ENCODE data around the gene HSBP1L1.

The HSBP1L1 gene

GRCh38 chr18:79940126-79940813 is 24.2 kb upstream of the HSBP1L1 start:
- Histone ChIP-seq H3K9me3 (ENCODE audit: control insufficient read depth, low read length) (peaks cover 8% of the 10 kb centered on the region), H3K4me1 (ENCODE audit: control insufficient read depth, insufficient read depth, low read length, poor library complexity, severe bottlenecking) (no peaks in the 10 kb centered on the region), H3K4me3 (ENCODE audit: extremely low read depth, insufficient read depth, low read length, poor library complexity, severe bottlenecking) (no peak overlapping the region), H3K27ac (ENCODE audit: low read depth, low read length, severe bottlenecking) (no peak overlapping the region), H3K36me3 (ENCODE audit: control insufficient read depth, insufficient read depth, low read length) (peaks cover 63% of the 10 kb centered on the region)
- WGBS, 2 experiments (ENCODE audit: insufficient coverage in 2 of 2) = 94 to 96% methylated on average over 10 to 14 of the region's 18 CpGs

- no peaks in the 10 kb centered on the region for H3K4me1 ChIP-seq (ENCODE audit: control insufficient read depth, insufficient read depth, low read length, poor library complexity, severe bottlenecking)
- H3K4me3 ChIP-seq (ENCODE audit: extremely low read depth, insufficient read depth, low read length, poor library complexity, severe bottlenecking) = no peak overlapping the region
- no peak overlapping the region for H3K27ac ChIP-seq (ENCODE audit: low read depth, low read length, severe bottlenecking)
- H3K9me3 ChIP-seq (ENCODE audit: control insufficient read depth, low read length) = peaks cover 8% of the 10 kb centered on the region
- WGBS, 2 experiments (ENCODE audit: insufficient coverage in 2 of 2) = 92 to 94% methylated on average over 13 to 16 of the region's 17 CpGs
- peaks cover 57% of the 10 kb centered on the region for H3K36me3 ChIP-seq (ENCODE audit: control insufficient read depth, insufficient read depth, low read length)
Observed at GRCh38 chr18:79940814-79941472, 23.5 kb upstream of the HSBP1L1 start.

- peaks cover 51% of the 10 kb centered on the region for H3K36me3 ChIP-seq (ENCODE audit: control insufficient read depth, insufficient read depth, low read length)
- WGBS, 2 experiments (ENCODE audit: insufficient coverage in 2 of 2) = 93% methylated on average over 11 to 16 of the region's 16 CpGs
- no peak overlapping the region for H3K4me3 ChIP-seq (ENCODE audit: extremely low read depth, insufficient read depth, low read length, poor library complexity, severe bottlenecking)
- H3K27ac ChIP-seq (ENCODE audit: low read depth, low read length, severe bottlenecking) = no peak overlapping the region
- H3K4me1 ChIP-seq (ENCODE audit: control insufficient read depth, insufficient read depth, low read length, poor library complexity, severe bottlenecking) = no peaks in the 10 kb centered on the region
- peaks cover 4% of the 10 kb centered on the region for H3K9me3 ChIP-seq (ENCODE audit: control insufficient read depth, low read length)
Observed at GRCh38 chr18:79941473-79942119, 22.8 kb upstream of the HSBP1L1 start.

GRCh38 chr18:79942211-79942610 is 22.2 kb upstream of the HSBP1L1 start:
- peaks cover 4% of the 10 kb centered on the region for H3K9me3 ChIP-seq (ENCODE audit: control insufficient read depth, low read length)
- H3K4me3 ChIP-seq (ENCODE audit: extremely low read depth, insufficient read depth, low read length, poor library complexity, severe bottlenecking) = no peak overlapping the region
- H3K27ac ChIP-seq (ENCODE audit: low read depth, low read length, severe bottlenecking) = no peak overlapping the region
- no peaks in the 10 kb centered on the region for H3K4me1 ChIP-seq (ENCODE audit: control insufficient read depth, insufficient read depth, low read length, poor library complexity, severe bottlenecking)
- H3K36me3 ChIP-seq (ENCODE audit: control insufficient read depth, insufficient read depth, low read length) = peaks cover 52% of the 10 kb centered on the region
- WGBS, 2 experiments (ENCODE audit: insufficient coverage in 2 of 2) = 88 to 99% methylated on average over 6 to 7 of the region's 7 CpGs

GRCh38 chr18:79942786-79943607 is 21.4 kb upstream of the HSBP1L1 start:
- Histone ChIP-seq H3K9me3 (ENCODE audit: control insufficient read depth, low read length) (no peaks in the 10 kb centered on the region), H3K4me3 (ENCODE audit: extremely low read depth, insufficient read depth, low read length, poor library complexity, severe bottlenecking) (no peak overlapping the region), H3K4me1 (ENCODE audit: control insufficient read depth, insufficient read depth, low read length, poor library complexity, severe bottlenecking) (no peaks in the 10 kb centered on the region), H3K27ac (ENCODE audit: low read depth, low read length, severe bottlenecking) (no peak overlapping the region), H3K36me3 (ENCODE audit: control insufficient read depth, insufficient read depth, low read length) (peaks cover 48% of the 10 kb centered on the region)
- 93 to 94% methylated on average over 28 to 30 of the region's 31 CpGs for WGBS, 2 experiments (ENCODE audit: insufficient coverage in 2 of 2)

- peaks cover 2% of the 10 kb centered on the region for H3K4me1 ChIP-seq (ENCODE audit: control insufficient read depth, insufficient read depth, low read length, poor library complexity, severe bottlenecking)
- 92 to 97% methylated on average over 9 to 12 of the region's 20 CpGs for WGBS, 2 experiments (ENCODE audit: insufficient coverage in 2 of 2)
- H3K36me3 ChIP-seq (ENCODE audit: control insufficient read depth, insufficient read depth, low read length) = peaks cover 45% of the 10 kb centered on the region
- H3K27ac ChIP-seq (ENCODE audit: low read depth, low read length, severe bottlenecking) = no peak overlapping the region
- no peak overlapping the region for H3K4me3 ChIP-seq (ENCODE audit: extremely low read depth, insufficient read depth, low read length, poor library complexity, severe bottlenecking)
- H3K9me3 ChIP-seq (ENCODE audit: control insufficient read depth, low read length) = no peaks in the 10 kb centered on the region
Observed at GRCh38 chr18:79943608-79944125, 20.8 kb upstream of the HSBP1L1 start.

- WGBS, 2 experiments (ENCODE audit: insufficient coverage in 2 of 2) = 79 to 86% methylated on average over 9 to 10 of the region's 11 CpGs
- no peak overlapping the region for H3K4me3 ChIP-seq (ENCODE audit: extremely low read depth, insufficient read depth, low read length, poor library complexity, severe bottlenecking)
- no peak overlapping the region for H3K27ac ChIP-seq (ENCODE audit: low read depth, low read length, severe bottlenecking)
- H3K36me3 ChIP-seq (ENCODE audit: control insufficient read depth, insufficient read depth, low read length) = peaks cover 49% of the 10 kb centered on the region
- peaks cover 5% of the 10 kb centered on the region for H3K4me1 ChIP-seq (ENCODE audit: control insufficient read depth, insufficient read depth, low read length, poor library complexity, severe bottlenecking)
- H3K9me3 ChIP-seq (ENCODE audit: control insufficient read depth, low read length) = no peaks in the 10 kb centered on the region
Observed at GRCh38 chr18:79944126-79944731, 20.2 kb upstream of the HSBP1L1 start.

- no CpG with 5 or more reads among the region's 3 CpGs for WGBS, 2 experiments (ENCODE audit: insufficient coverage in 2 of 2)
- Histone ChIP-seq H3K4me1 (ENCODE audit: control insufficient read depth, insufficient read depth, low read length, poor library complexity, severe bottlenecking) (peaks cover 5% of the 10 kb centered on the region), H3K9me3 (ENCODE audit: control insufficient read depth, low read length) (no peaks in the 10 kb centered on the region), H3K36me3 (ENCODE audit: control insufficient read depth, insufficient read depth, low read length) (peaks cover 52% of the 10 kb centered on the region), H3K4me3 (ENCODE audit: extremely low read depth, insufficient read depth, low read length, poor library complexity, severe bottlenecking) (no peak overlapping the region), H3K27ac (ENCODE audit: low read depth, low read length, severe bottlenecking) (no peak overlapping the region)
Observed at GRCh38 chr18:79944746-79945117, 19.7 kb upstream of the HSBP1L1 start.

- H3K9me3 ChIP-seq (ENCODE audit: control insufficient read depth, low read length) = no peaks in the 10 kb centered on the region
- H3K36me3 ChIP-seq (ENCODE audit: control insufficient read depth, insufficient read depth, low read length) = peaks cover 49% of the 10 kb centered on the region
- H3K4me1 ChIP-seq (ENCODE audit: control insufficient read depth, insufficient read depth, low read length, poor library complexity, severe bottlenecking) = peaks cover 5% of the 10 kb centered on the region
- 79 to 81% methylated on average over 15 to 17 of the region's 17 CpGs for WGBS, 2 experiments (ENCODE audit: insufficient coverage in 2 of 2)
- H3K4me3 ChIP-seq (ENCODE audit: extremely low read depth, insufficient read depth, low read length, poor library complexity, severe bottlenecking) = no peak overlapping the region
- no peak overlapping the region for H3K27ac ChIP-seq (ENCODE audit: low read depth, low read length, severe bottlenecking)
Observed at GRCh38 chr18:79945118-79946042, 19.1 kb upstream of the HSBP1L1 start.

Data from mesodermal cell (in vitro differentiated cells).